Spleen (tissue), 3 donors: ENCODE results near the gene FGGY.

Experiments used
- POLR2A ChIP-seq, 3 donors: fragments of 450-650 bp; IDR thresholded peaks; one replicate each; pipeline ENCODE4 v1.5.1; 2017; ENCODE audit warnings: antibody characterized with exemption in 3 of 3, mild to moderate bottlenecking in 1 of 3
- POLR2AphosphoS5 ChIP-seq, 3 donors: sonication (generic); formaldehyde crosslinking; IDR thresholded peaks; one replicate each; pipeline ENCODE4 v1.5.1; 2017; ENCODE audit warnings: antibody characterized with exemption in 3 of 3

DNA sequence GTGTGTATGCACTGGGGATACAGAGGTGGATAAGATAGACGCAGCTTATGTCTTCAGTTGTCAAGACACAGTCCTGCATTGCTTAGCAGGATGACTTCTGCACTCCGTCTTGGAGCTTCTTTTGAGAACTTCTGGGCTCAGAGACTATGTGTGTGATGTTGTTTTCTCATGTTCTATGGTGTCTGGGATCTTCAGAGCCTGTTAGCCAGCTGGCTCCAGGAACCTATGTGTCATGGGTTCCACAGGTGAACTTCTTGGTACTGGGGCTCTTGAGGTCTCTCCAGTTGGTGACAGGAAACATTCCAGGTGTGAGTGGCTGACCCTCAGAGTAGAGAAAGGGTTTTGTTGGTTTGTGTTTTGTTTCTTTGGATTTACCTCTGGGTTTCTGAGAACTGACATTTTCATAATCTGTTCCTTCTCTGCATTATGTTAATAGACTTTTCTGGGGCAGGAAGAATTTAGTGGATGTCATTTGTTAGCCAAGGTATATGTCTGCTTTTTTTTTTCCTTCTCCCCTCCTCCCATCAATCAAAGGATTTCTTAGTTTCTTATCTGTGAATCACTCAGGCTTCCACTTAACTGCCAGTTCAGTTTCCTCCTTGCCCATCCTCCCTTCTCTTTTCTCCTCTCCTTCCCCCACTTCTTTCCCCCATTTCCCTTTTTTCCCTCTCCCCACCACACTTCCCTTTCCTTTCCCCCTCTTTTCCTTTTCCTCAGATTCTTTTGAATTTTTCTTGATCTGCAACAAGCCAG is 18.1 kb downstream of the FGGY start:
- TF ChIP-seq POLR2AphosphoS5 (IDR thresholded peaks at IDR 0.05) (no peak), POLR2A (IDR thresholded peaks at IDR 0.05) (no peak)
